GM18867 (cell line): Measurements from ENCODE around the gene NPM3.
"Not testable (repeated sequence)": the region's sequence is repeated elsewhere in the genome, so short reads cannot be mapped to it uniquely, and the experiment has no call there.

ENCODE experiments used
- ATAC-seq: cut with Tn5 transposase; IDR thresholded peaks from one replicate; pipeline ENCODE4 v1.9.1; 2021; ENCODE audit warnings: mild to moderate bottlenecking, moderate library complexity; ENCODE audit not compliant: unreplicated experiment

Gene NPM3

DNA sequence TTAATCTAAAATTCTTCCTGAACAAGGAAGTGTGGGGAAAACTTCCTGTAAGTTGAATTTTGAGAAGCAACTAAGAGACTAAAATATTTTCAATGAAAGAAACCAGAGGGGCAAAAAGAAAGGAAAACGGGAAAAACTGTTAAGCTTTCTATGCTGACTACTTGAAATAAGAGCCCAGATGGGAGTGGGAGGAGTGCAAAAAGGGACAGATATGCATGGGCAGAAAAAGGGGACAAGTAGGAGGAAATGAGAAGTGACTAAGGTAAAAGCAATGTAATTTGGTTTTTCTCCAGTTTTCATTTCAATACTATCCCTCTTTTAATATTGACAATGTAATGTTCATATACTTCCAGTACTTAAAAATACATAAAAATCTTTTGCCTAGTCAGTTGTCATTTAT, 23.9 kb upstream of the NPM3 start:
- no peak for ATAC-seq

DNA sequence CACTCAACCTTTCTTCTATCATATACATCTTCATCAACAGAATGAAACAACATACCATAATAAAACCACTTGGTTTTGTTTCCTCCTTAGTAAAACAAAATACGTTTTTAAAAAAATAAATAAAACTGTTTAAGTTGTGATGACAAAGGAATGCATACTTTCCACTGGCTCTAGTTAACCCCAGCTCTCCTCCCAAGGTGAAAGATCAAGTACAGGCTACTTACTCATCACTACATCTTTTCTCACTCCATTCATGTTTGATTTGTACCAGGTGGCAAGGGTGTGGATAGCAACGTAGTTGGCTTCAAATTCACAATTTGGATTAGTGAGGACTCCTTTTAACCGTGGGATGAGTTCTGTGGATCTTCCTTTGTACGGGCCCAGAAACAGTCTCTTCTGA, 20.3 kb upstream of the NPM3 start:
- ATAC-seq: no peak

DNA sequence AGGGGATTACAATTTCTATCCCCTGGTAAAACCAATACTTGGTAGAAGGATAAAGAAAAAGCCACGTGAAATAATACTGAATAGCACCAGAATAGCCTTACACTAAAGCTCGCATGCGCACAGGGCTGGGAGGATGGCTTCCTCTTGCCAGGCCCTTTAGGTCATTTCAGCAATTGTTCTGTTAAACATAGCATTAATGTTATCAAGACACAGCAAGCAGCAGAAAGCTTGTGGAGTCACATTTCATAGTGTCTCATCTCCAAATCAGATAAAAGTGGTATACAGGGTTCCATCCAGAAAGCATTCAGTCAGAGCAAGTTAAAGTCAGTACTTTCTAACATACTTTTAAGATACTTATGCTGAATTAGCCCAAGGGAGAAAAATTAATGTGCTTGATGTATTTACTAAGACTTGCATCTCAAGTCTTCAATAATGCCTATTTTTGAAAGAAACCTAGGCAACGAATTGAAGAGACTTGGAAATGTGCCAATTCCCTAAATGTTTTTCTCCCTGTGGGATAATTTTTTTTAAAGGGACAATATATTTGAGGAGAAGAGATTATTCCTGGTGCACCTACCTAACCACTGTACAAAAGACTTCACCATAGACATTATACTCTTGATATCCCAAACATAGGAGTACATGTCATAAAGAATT, 14.3 kb upstream of the NPM3 start:
- no peak for ATAC-seq

DNA sequence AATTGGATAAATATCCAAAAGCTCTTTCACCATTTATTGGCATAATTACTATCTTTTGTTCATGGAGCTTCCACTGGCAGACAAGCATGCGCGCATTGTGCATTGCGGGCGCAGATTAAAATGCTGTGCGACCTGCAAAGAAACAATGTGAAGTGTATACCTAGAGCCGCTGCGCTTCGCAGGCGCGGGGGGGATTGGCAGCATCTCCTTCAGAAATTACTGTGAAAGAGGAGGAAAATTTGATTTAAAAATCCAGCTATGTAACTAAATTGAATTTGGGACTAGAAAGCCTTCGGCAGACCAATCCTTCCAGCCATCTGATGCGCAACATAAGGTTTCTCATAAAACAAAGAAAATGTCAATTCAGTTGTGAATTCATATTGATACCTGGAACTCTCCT, 10.3 kb upstream of the NPM3 start:
- no peak for ATAC-seq

DNA sequence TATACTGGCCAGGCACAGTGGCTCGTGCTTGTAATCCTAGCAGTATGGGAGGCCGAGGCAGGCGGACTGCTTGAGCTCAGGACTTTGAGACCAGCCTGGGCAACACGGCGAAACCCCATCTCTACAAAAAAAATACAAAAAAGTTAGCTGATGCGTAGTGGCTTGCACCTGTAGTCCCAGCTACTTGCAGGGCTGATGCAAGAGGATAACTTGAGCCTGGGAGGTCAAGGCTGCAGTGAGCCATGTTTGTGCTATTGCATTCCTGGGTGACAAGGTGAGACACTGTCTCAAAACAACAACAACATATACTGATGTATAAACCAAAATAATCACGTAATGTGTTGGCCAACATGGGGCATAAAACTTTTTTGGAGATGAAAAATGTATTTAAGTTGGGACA, 6.4 kb upstream of the NPM3 start:
- ATAC-seq: no peak

DNA sequence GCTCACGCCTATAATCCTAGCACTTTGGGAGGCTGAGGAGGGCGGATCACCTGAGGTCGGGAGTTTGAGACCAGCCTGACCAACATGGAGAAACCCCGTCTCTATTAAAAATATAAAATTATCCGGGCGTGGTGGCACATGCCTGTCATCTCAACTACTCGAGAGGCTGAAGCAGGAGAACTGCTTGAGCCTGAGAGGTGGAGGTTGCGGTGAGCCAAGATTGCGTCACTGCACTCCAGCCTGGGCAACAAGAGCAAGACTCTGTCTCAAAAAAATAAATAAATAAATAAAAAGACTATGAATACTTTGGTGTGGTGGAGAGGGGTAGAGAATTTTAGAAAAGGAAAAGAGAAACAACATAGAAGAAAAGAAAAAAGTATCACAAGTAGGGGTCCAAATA, 6.0 kb upstream of the NPM3 start:
- not testable (repeated sequence) for ATAC-seq

DNA sequence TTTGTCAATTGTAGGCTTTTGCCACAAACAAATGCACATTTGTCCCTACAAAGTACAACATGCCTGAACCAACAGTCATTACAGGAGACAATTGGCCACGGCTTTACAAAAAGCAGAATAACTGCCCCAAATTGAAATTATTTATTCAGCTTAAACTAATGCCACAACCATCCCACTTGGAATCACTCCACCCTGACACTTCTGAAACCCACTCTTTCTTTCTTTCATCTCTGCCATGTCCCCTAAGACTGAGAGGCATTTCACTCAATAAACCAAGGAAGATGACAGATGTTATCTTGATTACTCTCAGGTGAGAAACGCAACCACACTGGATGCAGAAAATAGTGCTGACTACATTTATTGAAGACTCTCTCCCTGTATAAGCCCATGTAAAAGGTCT, 2.6 kb upstream of the NPM3 start:
- no peak for ATAC-seq

DNA sequence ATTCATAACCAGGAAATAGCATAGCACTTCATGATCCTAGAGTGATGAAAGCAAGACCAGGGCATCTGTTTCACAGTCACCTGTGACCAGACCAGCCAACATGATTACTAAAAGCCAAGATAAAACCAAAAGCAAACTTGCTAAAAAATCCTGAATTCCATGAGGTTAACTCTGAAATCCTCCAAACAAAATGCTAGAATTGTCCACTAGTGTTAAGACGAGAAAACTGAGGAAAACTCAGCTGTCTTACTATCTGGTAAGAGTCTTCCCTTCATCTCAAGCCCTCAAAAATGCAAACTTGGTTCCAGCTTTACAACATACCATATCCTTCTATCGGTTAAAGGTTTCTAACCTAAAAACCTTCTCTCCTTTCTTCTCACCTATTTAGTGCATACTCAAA, 1.3 kb upstream of the NPM3 start:
- ATAC-seq: no peak

DNA sequence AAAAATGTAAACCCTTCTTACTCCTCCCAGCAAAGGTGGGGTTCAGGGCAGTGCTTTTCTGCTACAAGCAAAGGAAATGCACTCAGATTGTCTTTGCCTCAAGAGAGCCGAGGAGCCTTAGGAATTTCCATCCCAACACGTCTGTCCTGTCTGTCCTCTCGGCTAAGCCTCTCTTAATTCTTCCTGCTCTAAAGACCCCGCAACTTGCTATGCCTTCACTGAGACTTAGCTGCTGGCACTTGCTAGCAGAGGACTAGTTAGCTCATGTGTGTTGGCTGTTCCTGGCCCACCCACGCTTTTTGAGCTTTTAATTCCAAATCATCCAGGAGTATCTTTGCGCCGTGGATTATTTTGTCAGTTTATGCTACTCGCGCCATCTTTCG, 481 bp upstream of the NPM3 start:
- no peak for ATAC-seq

DNA sequence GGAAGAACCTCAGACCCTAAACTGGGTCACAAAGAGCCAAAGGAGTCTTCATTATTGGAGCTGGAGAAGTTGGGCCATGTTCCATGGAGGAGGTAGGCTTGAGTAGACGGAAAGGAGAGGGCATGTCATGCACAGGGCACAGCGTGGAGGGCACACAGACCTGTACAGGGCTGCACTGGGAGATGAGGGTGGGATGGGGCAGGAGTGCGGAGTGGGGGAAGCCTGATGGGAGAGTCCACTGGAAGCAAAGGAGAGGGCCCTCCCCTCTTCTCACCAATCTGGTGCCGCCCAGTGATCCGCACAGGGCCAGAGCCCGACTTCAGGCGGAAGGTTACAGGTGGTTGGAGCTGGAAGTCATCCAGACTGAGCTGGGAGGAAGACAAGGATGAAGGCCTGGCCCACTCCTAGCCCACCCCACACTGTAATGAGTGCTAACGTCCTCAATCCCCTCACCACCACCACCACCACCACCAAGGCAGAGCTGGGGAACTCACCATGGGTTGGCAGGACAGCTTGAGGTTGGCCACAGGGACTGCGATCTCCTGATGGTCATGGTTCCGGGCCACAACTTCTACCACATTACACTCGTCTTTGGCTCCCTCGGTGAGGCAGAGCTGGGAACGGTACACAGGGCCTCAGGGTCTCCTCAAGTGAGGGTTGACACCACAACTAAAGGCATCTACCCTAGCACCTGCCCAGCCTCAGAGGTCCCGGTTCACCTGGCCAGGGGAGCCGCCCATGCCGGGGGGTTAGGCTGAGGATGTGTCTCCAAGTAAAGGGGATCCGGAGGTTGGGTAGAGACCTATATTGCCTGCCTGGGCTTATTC, 1.0 kb downstream of the NPM3 start:
- ATAC-seq: no peak

DNA sequence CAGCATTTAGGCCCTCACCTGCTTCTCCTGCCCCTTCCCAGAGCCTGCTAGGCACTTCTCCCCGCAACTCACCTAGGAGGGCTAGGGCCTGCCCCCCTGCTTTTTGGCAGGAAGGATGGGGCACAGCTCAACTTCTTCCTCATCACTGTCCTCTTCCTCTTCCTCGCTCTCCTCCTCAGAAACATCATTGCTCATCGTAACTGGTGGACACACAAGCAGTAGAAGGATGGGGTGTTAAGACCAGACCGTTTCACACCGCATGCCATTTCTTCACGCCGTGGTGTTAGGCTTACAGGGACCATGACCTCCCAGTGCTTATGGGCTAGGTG, 1.6 kb downstream of the NPM3 start:
- no peak for ATAC-seq

DNA sequence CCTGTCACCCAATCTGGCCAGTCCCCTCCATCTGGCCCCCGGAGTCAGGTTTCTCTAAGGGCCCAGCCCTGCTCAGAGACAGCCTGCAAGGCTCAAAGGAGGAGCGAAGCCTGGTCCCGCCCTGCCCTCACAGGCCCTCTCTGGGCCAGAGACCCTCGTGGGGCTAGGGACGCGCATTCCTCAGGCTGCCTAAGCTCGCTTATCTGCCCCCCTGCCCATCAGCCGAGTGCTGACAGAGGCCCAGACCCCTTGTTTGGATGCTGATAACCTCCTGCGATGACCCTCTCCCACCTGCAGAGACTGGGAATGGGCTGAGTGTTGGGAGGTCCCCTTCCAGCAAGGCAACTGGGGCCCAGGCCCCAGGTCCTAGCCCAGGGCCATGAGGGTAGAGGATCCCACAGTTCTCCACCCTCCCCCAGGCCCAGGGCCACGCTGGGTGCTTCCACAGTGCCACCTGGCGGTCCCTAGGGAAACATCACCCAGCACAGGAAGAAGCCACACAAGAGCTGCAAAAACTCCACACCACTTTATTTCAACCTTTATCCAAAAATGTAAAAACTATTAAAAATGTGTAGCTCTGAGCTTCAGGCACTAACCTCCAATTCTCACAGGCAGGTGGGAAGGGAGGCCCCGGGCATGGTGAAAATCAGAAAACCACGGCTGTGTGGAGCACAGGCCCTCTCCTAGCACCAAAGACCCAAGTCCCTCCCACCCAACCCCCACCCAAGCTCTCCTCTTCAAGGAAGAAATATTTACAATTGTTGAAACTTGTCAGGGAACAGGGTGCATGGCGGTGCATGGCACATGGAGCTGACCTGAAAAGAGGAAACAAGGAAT, 2.2 kb downstream of the NPM3 start:
- ATAC-seq: peak; percentile 40

DNA sequence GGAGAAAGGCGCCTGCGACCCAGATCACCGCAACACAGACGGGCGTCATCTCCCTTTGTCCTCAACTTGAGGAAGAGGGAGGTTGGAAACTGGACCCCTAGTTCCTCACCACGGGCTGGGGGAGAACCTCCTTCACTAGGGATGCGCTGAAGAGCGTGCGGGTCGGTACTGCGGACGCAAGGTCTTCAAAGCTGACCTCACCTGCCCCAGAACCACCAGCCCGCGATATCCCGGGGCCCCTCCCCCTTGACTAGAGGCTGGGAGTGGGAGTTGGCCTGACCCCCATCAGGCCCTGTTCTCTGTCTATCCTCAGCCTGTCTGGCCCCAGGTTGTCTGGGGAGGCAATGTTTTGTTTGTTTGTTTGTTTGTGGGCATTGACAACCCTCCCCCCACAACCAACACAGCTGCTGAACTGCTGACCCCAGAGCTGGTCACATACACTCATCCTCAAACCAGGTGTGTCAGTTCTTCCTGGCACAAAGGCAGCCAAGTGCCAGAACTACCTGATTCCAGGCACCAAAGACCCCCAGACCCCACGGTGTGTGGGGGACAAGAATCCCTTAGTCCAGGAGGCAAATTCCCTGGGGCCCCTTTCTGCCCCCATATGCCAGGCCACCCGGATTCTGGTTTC, 2.9 kb downstream of the NPM3 start:
- ATAC-seq: no peak

DNA sequence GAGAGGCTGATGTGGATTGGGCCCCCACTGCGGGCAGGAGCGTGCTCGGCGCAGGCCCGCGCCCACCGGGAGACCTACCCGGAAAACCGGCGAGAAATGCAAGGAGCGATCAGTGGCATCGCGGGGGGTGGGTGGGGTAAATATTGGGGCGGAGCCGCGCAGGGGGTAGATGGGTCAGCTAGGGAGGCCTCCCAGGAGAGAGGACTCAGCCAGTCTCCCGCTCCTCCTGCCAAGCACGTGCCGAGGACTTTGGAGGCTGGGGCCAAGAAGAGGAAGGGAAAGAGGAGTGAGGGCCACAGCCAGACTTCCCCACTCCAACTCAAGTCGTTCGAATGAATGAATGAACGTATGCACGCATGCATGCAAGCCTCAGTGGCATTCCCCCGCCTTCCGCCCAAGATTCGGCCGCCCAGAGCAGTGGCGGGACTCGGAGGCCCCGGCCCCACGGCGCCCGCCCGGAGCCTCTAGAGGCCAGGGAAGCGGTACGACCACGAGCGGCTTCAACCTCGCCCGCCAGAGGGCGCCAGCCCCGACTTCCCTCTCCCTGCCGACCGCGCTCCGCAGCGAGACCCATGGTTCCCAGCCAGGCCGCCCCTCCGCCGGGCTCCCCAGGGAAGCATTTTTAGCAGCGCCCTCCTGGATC, 3.6 kb downstream of the NPM3 start:
- peak; percentile 40 for ATAC-seq

DNA sequence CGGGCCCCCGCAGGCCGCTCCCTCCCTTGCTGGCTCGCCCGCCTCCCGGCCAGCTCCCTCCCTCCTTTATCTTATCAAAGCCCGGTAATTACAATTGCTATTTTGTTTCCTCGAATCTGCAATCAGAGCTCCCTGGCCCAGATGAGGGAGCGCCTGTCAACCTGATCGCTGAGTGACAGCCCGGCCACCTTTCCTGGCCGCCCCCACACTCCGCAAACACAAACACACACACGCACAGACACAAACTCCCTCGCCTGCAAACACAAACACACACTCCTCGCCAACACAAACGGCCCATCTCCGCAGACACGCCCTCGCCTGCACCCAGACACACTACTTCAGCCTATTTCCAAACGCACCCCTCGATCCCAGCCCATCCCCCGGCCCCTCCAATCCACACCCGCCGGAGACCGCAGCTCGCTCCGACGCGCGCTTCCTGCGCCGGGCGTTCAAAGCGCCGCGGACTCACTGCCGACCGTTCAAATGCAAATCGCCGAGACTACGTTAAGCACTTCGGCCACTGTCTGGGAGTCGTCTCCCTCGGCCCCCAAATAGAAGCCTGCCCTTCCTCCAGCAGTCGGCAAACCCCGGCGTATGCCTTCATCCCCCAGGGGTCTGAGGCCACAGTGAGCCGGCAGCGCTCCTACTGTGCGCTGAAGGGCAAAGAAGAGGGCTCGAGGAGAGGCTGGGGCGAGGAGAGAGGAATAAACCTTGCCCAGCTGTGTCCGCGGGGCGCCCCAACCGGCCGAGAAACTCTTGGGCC, 4.3 kb downstream of the NPM3 start:
- no peak for ATAC-seq

DNA sequence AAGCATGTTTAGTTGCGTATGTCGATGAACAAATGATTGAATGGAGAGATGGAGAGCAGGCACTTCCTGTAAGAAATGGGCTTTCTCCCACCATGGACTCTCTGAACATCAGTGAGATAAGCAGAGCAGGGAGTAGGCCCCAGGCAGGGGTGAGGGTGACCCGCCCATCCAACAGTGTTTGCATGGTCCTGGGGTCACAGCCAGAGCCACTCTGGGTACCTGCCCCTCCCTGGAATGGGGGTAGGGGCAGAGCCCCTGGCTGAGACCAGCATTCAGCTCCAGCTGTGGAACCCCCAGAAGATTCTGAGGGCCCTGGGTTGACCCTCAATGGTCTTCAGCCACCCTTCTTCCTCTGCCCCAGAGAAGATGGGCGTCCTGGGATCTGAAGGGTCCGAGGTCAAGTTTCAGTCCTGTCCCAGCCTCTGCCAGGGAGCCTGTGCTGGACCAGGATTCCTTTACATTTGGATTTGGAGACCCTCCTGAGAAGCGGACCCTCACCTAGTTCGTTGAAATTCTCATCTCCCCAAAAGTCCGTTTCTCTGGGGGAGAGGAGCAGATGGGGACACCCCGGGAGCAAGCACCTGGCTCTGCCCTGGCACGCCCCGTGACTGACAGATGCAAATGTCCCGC, 5.0 kb downstream of the NPM3 start:
- no peak for ATAC-seq

DNA sequence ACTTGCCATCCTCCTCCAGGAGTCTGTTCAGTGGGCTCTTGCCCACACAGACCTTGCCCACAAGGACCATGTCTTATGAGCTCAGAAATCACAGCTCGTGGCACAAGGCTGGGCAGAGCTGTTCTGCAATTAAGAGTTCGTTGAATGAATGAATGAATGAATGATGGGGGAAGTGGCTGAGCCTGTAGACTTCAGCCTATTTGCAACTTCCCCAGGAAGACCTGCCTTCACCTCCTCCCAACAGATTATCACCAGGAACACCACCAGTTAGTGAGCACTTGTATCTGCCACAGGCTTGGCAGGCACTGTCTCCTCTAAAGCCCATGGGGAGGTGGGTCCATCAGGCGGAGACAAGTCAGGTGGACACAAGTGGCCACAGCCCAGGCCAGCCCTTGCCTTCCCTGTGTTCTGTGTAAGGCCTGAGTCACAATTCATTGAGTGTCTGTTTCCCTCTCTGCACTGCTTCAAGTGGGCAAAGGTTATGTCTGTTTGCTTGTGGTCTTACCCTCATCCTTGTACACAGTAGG, 5.6 kb downstream of the NPM3 start:
- ATAC-seq: no peak

DNA sequence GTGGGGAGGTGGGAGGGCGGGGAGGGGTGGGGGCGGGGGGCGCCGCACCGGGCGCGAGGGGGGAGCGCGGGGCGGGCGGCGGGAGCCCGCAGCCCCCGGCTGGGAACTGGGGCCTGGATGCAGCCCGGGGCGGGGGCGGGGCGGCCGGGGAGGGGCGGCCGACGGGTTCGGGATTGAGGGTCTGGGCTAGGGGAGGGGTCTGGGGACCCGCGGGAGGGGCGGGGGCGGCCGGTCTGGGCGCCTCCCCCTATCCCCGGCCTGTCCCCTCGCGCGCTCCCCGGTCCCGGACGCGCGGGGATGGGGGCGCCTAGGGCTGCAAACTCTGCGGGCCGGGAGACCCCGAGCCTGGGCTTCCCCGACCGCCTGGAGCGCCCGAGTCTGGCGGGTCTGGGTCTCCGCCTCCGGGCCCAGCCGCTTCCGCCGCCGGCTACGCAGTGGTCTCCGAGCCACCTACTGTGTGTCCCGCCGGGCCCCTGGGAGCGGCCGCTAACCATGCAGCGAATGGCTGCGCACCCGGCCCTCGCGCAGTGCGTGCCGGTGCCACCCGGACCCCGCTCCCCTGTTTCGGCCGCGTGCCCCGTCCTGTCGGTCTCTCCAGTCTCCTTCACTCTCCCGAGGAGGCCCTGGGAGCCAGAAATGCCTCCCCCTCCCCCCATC, 7.0 kb downstream of the NPM3 start:
- ATAC-seq: no peak
